Measurements from ENCODE around the gene IFIT1. TPM values are rescaled to one million over a fixed set of nuclear protein-coding genes. Genes with fewer than 3 reads are reported as not detected.
A peak's percentile ranks its signal among the peaks of the same experiment; 100 is the strongest.
"Not testable (repeated sequence)": the region's sequence is repeated elsewhere in the genome, so short reads cannot be mapped to it uniquely, and the experiment has no call there.

The IFIT1 gene
- polyA plus RNA-seq, 12 donors, result 21.1 to 88.2 (median 47.8) TPM; not detected in 1

- no peak for DNase-seq
Observed at GRCh38 chr10:89392974-89393373, 551 bp downstream of the IFIT1 start.

GRCh38 chr10:89393898-89394297 lies 1.5 kb downstream of the IFIT1 start:
- no peak for DNase-seq

GRCh38 chr10:89395141-89395540 lies 2.7 kb downstream of the IFIT1 start:
- no peak for DNase-seq

GRCh38 chr10:89398003-89398749 lies 5.8 kb downstream of the IFIT1 start:
- no peak for DNase-seq

GRCh38 chr10:89399956-89400355 lies 7.5 kb downstream of the IFIT1 start:
- no peak for DNase-seq

GRCh38 chr10:89403043-89403442 lies 10.6 kb downstream of the IFIT1 start:
- no peak for DNase-seq

- DNase-seq, result peak; percentile 46
Observed at GRCh38 chr10:89404104-89405047, 12.0 kb downstream of the IFIT1 start.

GRCh38 chr10:89406178-89406577 lies 13.8 kb downstream of the IFIT1 start:
- not testable (repeated sequence) for DNase-seq

GRCh38 chr10:89407792-89408191 lies 15.4 kb downstream of the IFIT1 start:
- DNase-seq, result not testable (repeated sequence)

- DNase-seq, result not testable (repeated sequence)
Observed at GRCh38 chr10:89409282-89409681, 16.9 kb downstream of the IFIT1 start.

- not testable (repeated sequence) for DNase-seq
Observed at GRCh38 chr10:89410551-89410950, 18.1 kb downstream of the IFIT1 start.

GRCh38 chr10:89411135-89411534 lies 18.7 kb downstream of the IFIT1 start:
- not testable (repeated sequence) for DNase-seq

- not testable (repeated sequence) for DNase-seq
Observed at GRCh38 chr10:89412276-89412675, 19.9 kb downstream of the IFIT1 start.

- DNase-seq, result no peak
Observed at GRCh38 chr10:89413398-89413912, 21.0 kb downstream of the IFIT1 start.

GRCh38 chr10:89414146-89414878 lies 21.9 kb downstream of the IFIT1 start, which contains the start of gene IFIT5:
TSS of gene IFIT5 (plus strand) at chr10:89414568. CDS start at chr10:89414799, 231 bp downstream.
- peak; percentile 83 for DNase-seq

GRCh38 chr10:89414879-89415821 lies 22.7 kb downstream of the IFIT1 start:
- peak; percentile 72 for DNase-seq

GRCh38 chr10:89416465-89416864 lies 24.0 kb downstream of the IFIT1 start:
- no peak for DNase-seq

- DNase-seq, result no peak
Observed at GRCh38 chr10:89419548-89419947, 27.1 kb downstream of the IFIT1 start.

- DNase-seq, result no peak
Observed at GRCh38 chr10:89421018-89421476, 28.6 kb downstream of the IFIT1 start.

- no peak for DNase-seq
Observed at GRCh38 chr10:89425000-89425399, 32.6 kb downstream of the IFIT1 start.

Measured in muscle of arm (tissue), 12 donors.